Gastrocnemius medialis (tissue), 4 donors: ENCODE measurements around the gene MAST4. TPM values are rescaled to one million over a fixed set of nuclear protein-coding genes. Genes with fewer than 3 reads are reported as not detected.
"Not testable (repeated sequence)": the region's sequence is repeated elsewhere in the genome, so short reads cannot be mapped to it uniquely, and the experiment has no call there.

Experiments used
- ATAC-seq, 2 donors: fragments of 150-250 bp; one replicate each; pipeline ENCODE4 v1.9.1; 2016
- DNase-seq, 2 donors: peaks; one replicate each; pipeline ENCODE4 v3.0.0-alpha.2; 2019
- H3K27ac ChIP-seq, 4 donors: fragments of 200-600 bp; sonication (generic); 1 replicate in 1 of 4; 2 replicates in 3 of 4; pipeline ENCODE4 v1.5.1; 2016 to 2018; ENCODE audit warnings: mild to moderate bottlenecking in 2 of 4, moderate library complexity in 1 of 4
- H3K27me3 ChIP-seq, 3 donors: fragments of 200-600 bp; sonication (generic) in 2 of 3; 1 replicate in 1 of 3; 2 replicates in 2 of 3; pipeline versions ENCODE4 v1.5.1 to v1.6.0; 2016 to 2019; ENCODE audit warnings: mild to moderate bottlenecking in 1 of 3, moderate library complexity in 1 of 3
- H3K36me3 ChIP-seq, 2 donors: fragments of 200-600 bp; sonication (generic) in 1 of 2; one replicate each; pipeline ENCODE4 v1.5.1; 2017 to 2018
- H3K4me1 ChIP-seq, 2 donors: fragments of 200-600 bp; sonication (generic) in 1 of 2; one replicate each; pipeline ENCODE4 v1.5.1; 2016 to 2017; ENCODE audit warnings: mild to moderate bottlenecking in 2 of 2
- H3K4me3 ChIP-seq, 4 donors: fragments of 200-600 bp; sonication (generic) in 3 of 4; 1 replicate in 1 of 4; 2 replicates in 3 of 4; pipeline ENCODE4 v1.5.1; 2016 to 2019; ENCODE audit warnings: mild to moderate bottlenecking in 2 of 4
- H3K9me3 ChIP-seq, 3 donors: fragments of 200-600 bp; sonication (generic) in 2 of 3; 1 replicate in 1 of 3; 2 replicates in 2 of 3; pipeline ENCODE4 v1.5.1; 2016 to 2019
- CTCF ChIP-seq, 5 experiments: fragments of 450-650 bp in 3 of 5; fragments of 200-600 bp in 2 of 5; sonication (generic) in 2 of 5; IDR thresholded peaks in 4 of 5; conservative IDR thresholded peaks in 1 of 5; 1 replicate in 4 of 5; 2 replicates in 1 of 5; pipeline ENCODE4 v1.5.1; 2016 to 2019; ENCODE audit warnings: antibody characterized with exemption in 5 of 5, mild to moderate bottlenecking in 3 of 5, moderate library complexity in 3 of 5
- POLR2A ChIP-seq, 2 donors: fragments of 450-650 bp; IDR thresholded peaks; one replicate each; pipeline ENCODE4 v1.6.1; 2017; ENCODE audit warnings: antibody characterized with exemption in 2 of 2, mild to moderate bottlenecking in 2 of 2, moderate library complexity in 2 of 2
- in situ Hi-C, 4 donors: fragments of 200-750 bp; cut with MboI; loops; one replicate each; pipeline versions ENCODE4 v1.15.0 to v1.8.0; 2017; ENCODE audit warnings: low sequenced_read_pairs in 4 of 4
- intact Hi-C: fragments of 100-400 bp; cut with DNase I; formaldehyde crosslinking; loops from one replicate; pipeline ENCODE4 v1.15.1; 2023; ENCODE audit warnings: low total_unique reads
- total RNA-seq, 4 donors: library from RNA; depleted of rRNA; stranded (reverse); fragments of >200 nt; gene quantifications; one replicate each; pipeline versions ENCODE4 v1.1.0 to v1.2.3, GENCODE V29; 2016

Gene MAST4
- total RNA-seq, 4 donors from 2014 or later: 24.1 to 42.0 (median 38.5) TPM

DNA sequence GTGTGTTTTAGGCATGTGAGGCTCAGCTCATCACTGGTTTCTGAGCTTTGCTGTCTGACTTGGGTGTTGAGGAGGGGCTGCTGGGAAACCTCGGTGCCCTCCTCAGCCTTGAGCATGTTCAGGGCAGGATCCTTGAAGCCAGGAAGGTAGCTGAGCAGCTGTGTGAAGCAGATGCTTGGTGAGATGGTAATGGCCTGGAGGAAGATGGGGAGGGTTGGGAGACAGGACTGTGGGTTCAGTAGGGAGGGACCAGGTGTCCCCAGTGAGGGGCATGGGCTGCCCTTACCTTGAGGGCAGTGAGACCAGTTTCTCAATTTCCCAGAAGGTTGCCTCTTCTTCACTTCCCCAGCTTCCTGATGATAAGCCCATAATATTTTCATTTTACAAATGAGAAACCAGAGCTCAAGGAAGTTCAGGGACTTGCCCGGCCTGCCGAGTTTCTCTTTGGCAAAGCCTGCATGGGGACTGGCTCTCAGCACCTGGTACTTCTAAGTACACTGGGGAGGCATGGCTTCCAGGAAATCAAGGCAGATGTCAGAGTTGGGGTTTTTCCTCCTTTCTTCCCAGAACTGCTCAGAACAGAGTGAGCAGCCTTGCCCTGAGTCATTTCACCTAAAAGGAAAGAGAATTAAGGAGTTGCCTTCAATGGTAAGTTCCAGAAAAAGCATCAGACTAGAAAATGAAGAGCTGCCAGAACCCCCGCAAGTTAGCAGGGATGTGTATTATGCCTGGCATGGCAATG lies 225.7 kb downstream of the MAST4 start:
- intact Hi-C loops (loop anchor here (10.0 kb wide), 1 partner anchor 133 kb away; no protein-coding TSS in a partner anchor), in situ Hi-C loops (loop anchor here in 1 of 4 donors (5.0 kb wide), 1 partner anchor 390 kb away; no protein-coding TSS in a partner anchor)
- no peak for DNase-seq
- Histone ChIP-seq H3K4me1 (no peaks in the 10 kb centered on the region), H3K27me3 (no peaks in the 10 kb centered on the region), H3K9me3 (no peaks in the 10 kb centered on the region), H3K4me3 (no peak overlapping the region), H3K27ac (no peak overlapping the region), H3K36me3 (no peaks in the 10 kb centered on the region)
- no peak for ATAC-seq
- TF ChIP-seq POLR2A (IDR thresholded peaks at IDR 0.05) (no peak), CTCF (IDR thresholded peaks at IDR 0.05 in 4 of 5, conservative IDR thresholded peaks at IDR 0.05 in 1 of 5) (no peak)

DNA sequence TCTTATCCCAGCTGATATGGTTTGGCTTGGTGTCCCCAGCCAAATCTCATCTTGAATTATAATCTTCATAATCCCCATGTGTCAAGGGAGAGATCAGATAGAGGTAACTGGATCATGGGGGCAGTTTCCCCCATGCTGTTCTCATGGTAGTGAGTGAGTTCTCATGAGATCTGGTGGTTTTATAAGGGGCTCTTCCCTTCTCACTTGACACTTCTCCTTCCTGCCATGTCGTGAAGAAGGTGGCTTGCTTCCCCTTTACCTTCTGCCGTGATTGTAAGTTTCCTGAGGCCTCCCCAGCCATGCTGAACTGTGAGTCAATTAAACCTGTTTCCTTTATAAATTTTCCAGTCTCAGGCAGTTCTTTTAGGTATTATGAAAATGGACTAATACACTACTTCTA lies 226.7 kb downstream of the MAST4 start:
- intact Hi-C loops: loop anchor here (10.0 kb wide), 1 partner anchor 132 kb away; no protein-coding TSS in a partner anchor
- H3K27ac ChIP-seq, H3K9me3 ChIP-seq: not testable (repeated sequence)

GRCh38 chr5:66824476-66824875 lies 228.3 kb downstream of the MAST4 start:
- intact Hi-C loops (loop anchor here (10.0 kb wide), 1 partner anchor 130 kb away; no protein-coding TSS in a partner anchor), in situ Hi-C loops (loop anchor here in 1 of 4 donors (5.0 kb wide), 1 partner anchor 388 kb away; no protein-coding TSS in a partner anchor)
- ATAC-seq (no peak), DNase-seq (no peak)
- Histone ChIP-seq H3K4me3 (no peak overlapping the region), H3K9me3 (no peaks in the 10 kb centered on the region), H3K4me1 (peaks cover 4 to 5% of the 10 kb centered on the region in 2 donors), H3K27me3 (peaks cover 0 to 3% (median 0%) of the 10 kb centered on the region in 3 donors), H3K27ac (no peak overlapping the region), H3K36me3 (no peaks in the 10 kb centered on the region)
- TF ChIP-seq POLR2A (IDR thresholded peaks at IDR 0.05) (no peak), CTCF (IDR thresholded peaks at IDR 0.05 in 4 of 5, conservative IDR thresholded peaks at IDR 0.05 in 1 of 5) (no peak)

More for the DNA sequence above, 226.7 kb downstream of the MAST4 start:
- in situ Hi-C loops: loop anchor here in 1 of 4 donors (5.0 kb wide), 1 partner anchor 389 kb away; no protein-coding TSS in a partner anchor
- not testable (repeated sequence) for ATAC-seq, DNase-seq, H3K4me3 ChIP-seq, H3K27me3 ChIP-seq, H3K36me3 ChIP-seq, H3K4me1 ChIP-seq

- ATAC-seq: no peak
- Histone ChIP-seq H3K36me3 (no peaks in the 10 kb centered on the region), H3K4me1 (peaks cover 5 to 6% of the 10 kb centered on the region in 2 donors), H3K27me3 (peaks cover 0 to 6% (median 0%) of the 10 kb centered on the region in 3 donors), H3K27ac (no peak overlapping the region), H3K4me3 (no peak overlapping the region), H3K9me3 (no peaks in the 10 kb centered on the region)
- no peak for DNase-seq
- in situ Hi-C loops: no loop called here
- intact Hi-C loops: loop anchor here (10.0 kb wide), 1 partner anchor 129 kb away; no protein-coding TSS in a partner anchor
- TF ChIP-seq CTCF (IDR thresholded peaks at IDR 0.05 in 4 of 5, conservative IDR thresholded peaks at IDR 0.05 in 1 of 5): no peak
- TF ChIP-seq POLR2A (IDR thresholded peaks at IDR 0.05): no peak
Measured at GRCh38 chr5:66826263-66826662, 230.1 kb downstream of the MAST4 start.

DNA sequence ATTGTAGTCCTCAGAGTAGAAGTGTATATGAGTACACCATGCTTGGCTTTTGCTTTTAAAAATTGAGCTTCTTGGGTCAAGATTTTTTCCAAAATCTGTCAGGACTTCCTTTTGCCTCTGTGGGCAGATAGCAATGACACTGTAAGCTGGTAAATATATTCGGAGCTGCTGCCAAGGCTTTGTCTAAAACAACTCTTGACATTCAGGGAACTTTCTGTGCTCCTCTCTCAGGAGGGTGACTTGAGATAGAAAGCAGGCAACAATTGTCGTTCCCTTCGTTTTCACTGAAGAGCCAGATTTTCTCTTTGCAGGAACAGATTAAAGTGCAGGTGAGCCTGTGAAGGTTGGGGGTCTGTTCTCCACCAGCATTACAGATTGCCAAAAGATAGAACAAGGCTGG lies 230.5 kb downstream of the MAST4 start:
- DNase-seq (no peak), ATAC-seq (no peak)
- intact Hi-C loops (loop anchor here (10.0 kb wide), 1 partner anchor 128 kb away; no protein-coding TSS in a partner anchor), in situ Hi-C loops (no loop called here)
- no peak for TF ChIP-seq POLR2A (IDR thresholded peaks at IDR 0.05)
- TF ChIP-seq CTCF (IDR thresholded peaks at IDR 0.05 in 4 of 5, conservative IDR thresholded peaks at IDR 0.05 in 1 of 5): no peak
- Histone ChIP-seq H3K4me1 (peaks cover 5 to 6% of the 10 kb centered on the region in 2 donors), H3K36me3 (no peaks in the 10 kb centered on the region), H3K9me3 (no peaks in the 10 kb centered on the region), H3K27me3 (peaks cover 0 to 6% (median 0%) of the 10 kb centered on the region in 3 donors), H3K27ac (no peak overlapping the region), H3K4me3 (no peak overlapping the region)
